Spleen (tissue), 7 donors: ENCODE measurements around the gene AXIN1.

ENCODE experiments used
- POLR2A ChIP-seq, 3 donors: fragments of 450-650 bp; IDR thresholded peaks; one replicate each; pipeline ENCODE4 v1.5.1; 2017; ENCODE audit warnings: antibody characterized with exemption in 3 of 3, mild to moderate bottlenecking in 1 of 3
- TF ChIP-seq, protein P1 (sequence below), 11 experiments: fragments of 200-600 bp in 7 of 11; fragments of 450-650 bp in 4 of 11; sonication (generic) in 4 of 11; IDR thresholded peaks in 8 of 11; conservative IDR thresholded peaks in 3 of 11; 1 replicate in 7 of 11; 2 replicates in 4 of 11; pipeline versions ENCODE4 v1.4.0 to v1.8.0; 2016 to 2021; ENCODE audit warnings: antibody characterized with exemption in 11 of 11, inconsistent platforms in 4 of 11, mild to moderate bottlenecking in 1 of 11
- donor health status: DM: no; HTN: no; CAD: no; lungs with moderate emphysema.
- donor health status: DM: no; HTN: no; CAD: no.
- donor health status: DM: no; HTN: no; CAD: no.

DNA sequence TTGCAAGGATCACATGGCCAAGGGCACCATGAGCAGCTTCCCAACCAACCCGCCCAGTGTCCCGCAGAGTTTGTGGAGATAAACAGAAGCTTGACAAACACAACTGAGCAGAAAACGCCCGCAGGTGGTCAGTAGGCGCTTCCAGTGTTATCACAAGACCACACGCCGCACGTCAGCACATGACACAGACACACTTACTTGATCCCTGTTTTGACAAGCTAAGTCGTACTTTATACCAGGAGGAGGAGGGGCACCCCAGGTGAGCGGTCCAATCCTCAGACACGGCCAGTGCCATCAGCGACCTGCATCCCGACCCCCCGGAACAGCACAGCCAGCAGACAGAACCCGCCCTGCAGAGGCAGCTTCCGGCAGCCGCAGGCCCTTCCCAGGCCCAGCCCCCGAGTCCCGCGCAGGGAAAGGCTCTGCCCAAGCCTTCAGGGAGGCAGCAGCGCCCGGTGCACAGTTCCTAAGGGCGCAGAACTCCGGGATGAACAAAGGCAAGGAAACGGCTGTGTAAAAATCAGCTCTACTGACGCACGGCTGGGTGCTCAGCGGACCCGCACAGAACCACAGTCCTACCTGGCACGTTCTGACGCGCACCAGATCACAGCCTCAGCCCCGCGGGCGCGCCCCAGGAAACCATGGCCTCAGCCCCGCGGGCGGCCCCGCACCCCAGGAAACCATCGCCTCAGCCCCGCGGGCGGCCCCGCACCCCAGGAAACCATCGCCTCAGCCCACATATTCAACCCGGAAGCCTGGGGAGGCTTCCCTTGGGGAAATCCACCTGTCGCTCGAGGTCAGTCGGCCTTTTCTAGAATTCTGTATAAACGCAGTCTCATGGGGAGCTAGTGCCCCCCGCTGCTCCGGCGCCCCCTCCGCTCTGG is 27.8 kb downstream of the AXIN1 start:
- TF ChIP-seq, protein P1, sequence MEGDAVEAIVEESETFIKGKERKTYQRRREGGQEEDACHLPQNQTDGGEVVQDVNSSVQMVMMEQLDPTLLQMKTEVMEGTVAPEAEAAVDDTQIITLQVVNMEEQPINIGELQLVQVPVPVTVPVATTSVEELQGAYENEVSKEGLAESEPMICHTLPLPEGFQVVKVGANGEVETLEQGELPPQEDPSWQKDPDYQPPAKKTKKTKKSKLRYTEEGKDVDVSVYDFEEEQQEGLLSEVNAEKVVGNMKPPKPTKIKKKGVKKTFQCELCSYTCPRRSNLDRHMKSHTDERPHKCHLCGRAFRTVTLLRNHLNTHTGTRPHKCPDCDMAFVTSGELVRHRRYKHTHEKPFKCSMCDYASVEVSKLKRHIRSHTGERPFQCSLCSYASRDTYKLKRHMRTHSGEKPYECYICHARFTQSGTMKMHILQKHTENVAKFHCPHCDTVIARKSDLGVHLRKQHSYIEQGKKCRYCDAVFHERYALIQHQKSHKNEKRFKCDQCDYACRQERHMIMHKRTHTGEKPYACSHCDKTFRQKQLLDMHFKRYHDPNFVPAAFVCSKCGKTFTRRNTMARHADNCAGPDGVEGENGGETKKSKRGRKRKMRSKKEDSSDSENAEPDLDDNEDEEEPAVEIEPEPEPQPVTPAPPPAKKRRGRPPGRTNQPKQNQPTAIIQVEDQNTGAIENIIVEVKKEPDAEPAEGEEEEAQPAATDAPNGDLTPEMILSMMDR (IDR thresholded peaks at IDR 0.05 in 8 of 11, conservative IDR thresholded peaks at IDR 0.05 in 3 of 11), result no peak
- no peak for TF ChIP-seq POLR2A (IDR thresholded peaks at IDR 0.05)
